NB4 (cell line): ENCODE data around the gene RADIL.

Experiments
- DNase-seq: peaks from one replicate; pipeline ENCODE4 v3.0.0; 2010; ENCODE audit warnings: low read depth
- H3K4me3 ChIP-seq: one replicate; pipeline ENCODE4 v1.5.1; 2011; ENCODE audit warnings: mild to moderate bottlenecking, low read depth, low read length, moderate library complexity
- CTCF ChIP-seq: IDR thresholded peaks from one replicate; pipeline ENCODE4 v1.5.1; 2012; ENCODE audit warnings: low read depth, low read length
- MAX ChIP-seq: IDR thresholded peaks from 2 replicates; pipeline ENCODE4 v1.6.1; 2011; ENCODE audit warnings: low read depth, low read length
- MYC ChIP-seq: IDR thresholded peaks from 2 replicates; pipeline ENCODE4 v1.6.1; 2011; ENCODE audit warnings: low read depth, low read length
- POLR2A ChIP-seq: IDR thresholded peaks from 2 replicates; pipeline ENCODE4 v1.6.1; 2011; ENCODE audit warnings: mild to moderate bottlenecking; ENCODE audit not compliant: insufficient read length; ENCODE audit errors: extremely low read depth

The RADIL gene

DNA sequence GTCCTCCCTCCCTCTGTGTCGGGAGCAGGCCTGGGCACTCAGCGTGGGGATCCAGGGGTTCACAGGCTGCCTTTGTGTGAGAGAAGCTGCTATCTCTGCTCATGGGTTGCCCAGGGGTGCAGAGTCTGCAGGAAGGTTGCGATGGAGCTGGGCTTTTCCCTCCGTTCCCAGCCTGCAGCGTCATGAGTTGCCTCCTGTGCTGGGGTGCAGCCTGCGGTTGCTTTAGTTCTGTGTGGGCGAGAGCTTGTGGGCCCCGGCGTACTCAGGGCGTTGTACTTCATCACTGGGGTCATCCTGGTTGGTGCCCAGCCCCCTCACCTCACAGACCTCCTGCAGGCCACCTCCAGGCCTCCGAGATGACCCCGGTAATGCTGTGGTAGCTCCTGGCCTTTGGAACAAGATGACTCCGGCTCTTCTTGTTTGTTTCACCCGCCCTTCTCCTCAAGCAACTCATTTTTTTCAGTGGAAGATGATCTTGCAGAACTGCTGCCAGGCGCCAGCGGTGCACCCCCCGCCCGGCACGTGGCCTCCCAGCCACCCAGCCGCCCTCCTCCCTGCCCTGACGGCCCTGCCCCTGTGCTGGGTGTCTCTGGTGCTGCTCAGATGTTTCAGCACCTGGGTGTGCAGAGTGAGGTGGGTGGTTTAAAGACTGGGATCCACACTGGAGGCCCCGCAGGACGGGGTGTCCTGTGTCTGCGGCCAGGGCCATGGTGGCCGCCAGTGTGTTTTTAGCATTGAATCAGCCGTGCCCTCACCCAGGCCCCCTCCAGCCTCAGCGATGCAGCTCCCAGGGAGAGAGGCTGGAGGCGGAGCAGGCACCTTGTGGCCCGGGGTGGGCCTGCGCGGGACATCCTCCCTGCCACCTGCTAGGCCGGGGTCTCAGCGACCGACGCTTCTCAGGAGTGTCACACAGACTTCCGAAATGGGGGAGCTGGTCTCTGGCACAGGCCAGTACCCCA is 100.9 kb downstream of the RADIL start:
- no peak for DNase-seq
- H3K4me3 ChIP-seq, result no peak overlapping the region
- no peak for TF ChIP-seq MYC
- TF ChIP-seq POLR2A, result no peak
- TF ChIP-seq MAX, result no peak
- no peak for TF ChIP-seq CTCF

DNA sequence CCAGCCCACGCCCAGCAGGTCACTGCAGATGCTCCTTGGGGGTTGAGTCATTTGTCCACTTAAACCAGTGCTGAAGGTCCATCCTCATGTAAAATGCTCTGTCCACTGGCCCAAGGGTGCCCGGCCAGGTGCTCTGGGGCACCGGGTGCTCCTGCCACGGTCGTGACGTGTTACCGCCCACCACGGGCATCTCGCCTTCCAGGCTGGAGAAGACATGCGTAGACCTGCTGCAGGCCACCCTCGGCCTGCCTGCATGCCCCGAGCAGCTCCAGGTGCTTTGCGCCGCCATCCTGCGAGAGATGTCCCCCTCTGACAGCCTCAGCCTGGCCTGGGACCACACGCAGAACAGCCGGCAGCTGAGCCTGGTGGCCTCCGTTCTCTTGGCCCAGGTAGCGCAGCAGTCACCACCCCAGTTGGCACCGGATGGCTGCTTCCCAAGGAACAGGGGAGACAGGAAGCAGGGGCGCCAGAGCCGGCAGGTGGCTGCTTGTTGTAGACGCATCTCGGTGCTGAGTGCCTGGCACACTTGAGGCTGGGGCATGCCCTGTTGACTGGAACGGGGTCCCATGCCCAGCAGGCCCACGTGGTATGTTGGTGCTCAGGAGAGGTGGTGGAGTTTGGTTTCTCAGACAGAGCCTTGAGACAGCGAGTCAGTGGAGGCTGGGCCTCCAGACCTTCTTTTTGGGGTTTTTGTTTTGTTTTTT is 102.0 kb downstream of the RADIL start:
- no peak for TF ChIP-seq MAX
- no peak for TF ChIP-seq CTCF
- TF ChIP-seq POLR2A, result no peak
- no peak for TF ChIP-seq MYC
- no peak overlapping the region for H3K4me3 ChIP-seq
- no peak for DNase-seq

- DNase-seq, result no peak
- no peak overlapping the region for H3K4me3 ChIP-seq
- TF ChIP-seq MYC (no peak), MAX (no peak), POLR2A (no peak), CTCF (no peak)
Measured at GRCh38 chr7:4779118-4779517, 104.4 kb downstream of the RADIL start.

DNA sequence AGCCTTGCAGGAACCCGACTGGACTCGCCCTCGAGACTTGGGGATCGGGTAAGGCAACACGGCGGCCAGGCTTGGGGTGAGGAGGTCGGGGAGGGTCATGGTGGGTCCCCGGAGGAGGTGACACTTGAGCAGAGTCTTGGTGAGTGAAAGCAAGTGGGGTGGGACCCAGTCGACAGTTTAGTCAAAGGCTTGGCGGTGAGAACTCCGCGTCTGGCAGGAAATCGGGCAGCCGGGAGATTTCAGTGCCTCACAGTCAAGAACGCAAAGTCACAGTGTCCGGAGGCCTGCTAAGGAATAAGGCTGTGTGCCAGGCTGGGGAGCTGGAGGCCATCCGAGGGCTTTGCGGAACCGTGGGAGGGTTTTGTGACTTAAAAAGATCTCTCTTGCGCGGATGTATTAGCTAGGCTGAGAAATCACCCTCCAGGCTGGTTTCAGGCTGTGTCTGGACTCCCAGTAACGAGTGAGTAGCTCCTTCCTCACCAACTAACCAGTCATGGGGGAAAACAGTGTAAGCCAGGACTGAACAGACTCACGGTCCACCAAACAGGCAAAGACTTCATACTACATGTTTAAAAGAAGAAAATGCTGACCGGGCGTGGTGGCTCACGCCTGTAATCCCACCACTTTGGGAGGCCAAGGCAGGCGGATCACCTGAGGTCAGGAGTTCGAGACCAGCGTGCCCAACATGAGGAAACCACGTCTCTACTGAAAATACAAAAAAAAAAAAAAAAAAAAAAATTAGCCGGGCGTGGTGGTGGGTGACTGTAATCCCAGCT is 107.5 kb downstream of the RADIL start:
- TF ChIP-seq MYC (no peak), POLR2A (no peak), MAX (no peak), CTCF (no peak)
- H3K4me3 ChIP-seq, result peak overlapping the region; percentile 83
- DNase-seq, result peak; percentile 68

DNA sequence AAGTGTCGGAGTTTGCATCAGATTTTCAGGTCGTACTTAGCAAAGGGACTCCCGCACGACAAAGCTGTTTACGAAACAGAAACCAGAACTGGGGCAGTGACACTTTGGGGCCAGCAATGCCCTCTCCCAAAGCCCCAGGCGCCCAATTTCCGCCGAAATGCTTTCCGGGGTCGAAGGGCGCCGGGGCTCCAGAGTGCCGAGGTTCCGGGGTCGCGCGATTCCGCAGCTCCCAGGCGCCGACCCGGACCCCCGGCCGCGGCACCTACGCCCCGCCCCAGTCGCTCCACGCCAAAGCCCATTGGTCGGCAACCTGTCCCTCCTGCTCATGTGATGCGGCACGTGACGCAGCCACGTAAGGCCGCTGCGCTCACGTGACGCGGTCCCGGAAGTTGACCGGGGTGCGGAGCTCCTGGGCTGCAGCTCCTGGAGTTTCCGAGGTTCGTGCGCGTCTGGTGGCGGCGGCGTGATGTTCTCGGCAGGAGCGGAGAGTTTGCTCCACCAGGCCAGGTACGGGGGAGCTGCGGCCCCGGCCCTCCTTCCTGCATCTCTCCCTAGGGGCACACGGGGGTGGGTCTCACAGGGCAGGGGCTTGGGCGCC is 108.2 kb downstream of the RADIL start, which contains the start of gene AP5Z1:
AP5Z1 (plus strand) TSS at position 374 of the 598 bp plus-strand sequence; CDS start at position 467, 93 bp downstream.
- peak within 1 kb of the TSS; percentile 95 for H3K4me3 ChIP-seq
- peak; percentile 100 for DNase-seq
- peak; percentile 95 for TF ChIP-seq POLR2A
- peak; percentile 70 for TF ChIP-seq MYC
- TF ChIP-seq MAX, result peak; percentile 100
- no peak for TF ChIP-seq CTCF
